HepG2 (cell line): ENCODE results near the gene WNK4. TPM values are rescaled to one million over a fixed set of nuclear protein-coding genes. Genes with fewer than 3 reads are reported as not detected.

ENCODE experiments used
- CREB3 ChIP-seq: sonication (generic); formaldehyde crosslinking; IDR thresholded peaks from 2 replicates; pipeline ENCODE4 v1.5.0; 2020; ENCODE audit warnings: missing genetic modification reagents
- GFI1 ChIP-seq: sonication (generic); formaldehyde crosslinking; IDR thresholded peaks from 2 replicates; pipeline ENCODE4 v1.5.0; 2020; ENCODE audit warnings: missing genetic modification reagents, mild to moderate bottlenecking, borderline replicate concordance
- IKZF4 ChIP-seq: sonication (generic); formaldehyde crosslinking; IDR thresholded peaks from 2 replicates; pipeline ENCODE4 v1.5.1; 2020; ENCODE audit warnings: borderline replicate concordance, mild to moderate bottlenecking, low read depth, missing genetic modification reagents; ENCODE audit errors: not compliant biosample characterization
- IRF1 ChIP-seq: sonication (generic); formaldehyde crosslinking; IDR thresholded peaks from 2 replicates; pipeline ENCODE4 v1.4.0; 2020; ENCODE audit warnings: low read depth, mild to moderate bottlenecking, missing genetic modification reagents
- MLXIP ChIP-seq: sonication (generic); formaldehyde crosslinking; IDR thresholded peaks from 2 replicates; pipeline ENCODE4 v1.9.0; 2021; ENCODE audit warnings: missing genetic modification reagents, borderline replicate concordance
- PATZ1 ChIP-seq: sonication (generic); formaldehyde crosslinking; IDR thresholded peaks from 2 replicates; pipeline ENCODE4 v1.4.0; 2020; ENCODE audit warnings: missing genetic modification reagents
- ZNF572 ChIP-seq: sonication (generic); formaldehyde crosslinking; IDR thresholded peaks from 2 replicates; pipeline ENCODE4 v1.5.1; 2020; ENCODE audit warnings: mild to moderate bottlenecking, missing genetic modification reagents
- ZNF687 ChIP-seq: sonication (generic); formaldehyde crosslinking; IDR thresholded peaks from 2 replicates; pipeline ENCODE4 v1.5.1; 2020; ENCODE audit warnings: mild to moderate bottlenecking, missing genetic modification reagents, moderate library complexity
- ZNF790 ChIP-seq: sonication (generic); formaldehyde crosslinking; IDR thresholded peaks from 2 replicates; pipeline ENCODE4 v1.8.0; 2022; ENCODE audit warnings: missing genetic modification reagents, mild to moderate bottlenecking, borderline replicate concordance
- polyA plus RNA-seq, 8 experiments: library from polyadenylated mRNA; depleted of rRNA in 3 of 8; stranded (reverse) in 7 of 8; unstranded in 1 of 8; fragments of >200 nt; fragmentation: Illumina TruSeq in 4 of 8; extraction: Trizol in 4 of 8; gene quantifications; 2 replicates each; pipeline versions ENCODE4 v1.2.1 to v1.2.3, GENCODE V29; 2011 to 2016; ENCODE audit warnings: low read depth in 4 of 8, missing spikeins in 1 of 8, mixed read lengths in 1 of 8; ENCODE audit not compliant: insufficient read depth in 1 of 8
- total RNA-seq, 5 experiments: library from RNA; depleted of rRNA; stranded (reverse); fragments of >200 nt; fragmentation: Illumina TruSeq; extraction: Trizol; gene quantifications; 2 replicates each; pipeline ENCODE4 v1.2.3, GENCODE V29; 2016; ENCODE audit warnings: low read depth in 1 of 5

Gene WNK4
- total and polyA plus RNA-seq, 2 of the 13 experiments (the other 11 are each of a cell fraction or from before 2014, with no cell fraction given): 2.7 to 13.7 TPM

GRCh38 chr17:42798383-42799380 lies 18.3 kb downstream of the WNK4 start, which contains the start of the genes CNTD1 and COA3 (continued):
- TF ChIP-seq MLXIP (CRISPR knock-in tag): peak; percentile 77; the same call in 1 of the 2 replicates
- peak; percentile 60; the same call in 1 of the 2 replicates for TF ChIP-seq ZNF790 (CRISPR knock-in tag)
- no peak; the same call in 1 of the 2 replicates for TF ChIP-seq ZNF572 (CRISPR knock-in tag)
- TF ChIP-seq CREB3 (CRISPR knock-in tag): peak; percentile 88; the same call in 1 of the 2 replicates
- TF ChIP-seq ZNF687: peak; percentile 99
- no peak for TF ChIP-seq IRF1 (CRISPR knock-in tag)
- TF ChIP-seq IKZF4 (CRISPR knock-in tag): peak; percentile 94
- peak; percentile 83 for TF ChIP-seq GFI1 (CRISPR knock-in tag)
- TF ChIP-seq PATZ1 (CRISPR knock-in tag): no peak; the same call in 1 of the 2 replicates
